ENCODE data around the gene MYO16. TPM values are rescaled to one million over a fixed set of nuclear protein-coding genes. Genes with fewer than 3 reads are reported as not detected.
"Not testable (repeated sequence)": the region's sequence is repeated elsewhere in the genome, so short reads cannot be mapped to it uniquely, and the experiment has no call there.

The MYO16 gene
- total RNA-seq, 2 experiments from 2014 or later: not detected

DNA sequence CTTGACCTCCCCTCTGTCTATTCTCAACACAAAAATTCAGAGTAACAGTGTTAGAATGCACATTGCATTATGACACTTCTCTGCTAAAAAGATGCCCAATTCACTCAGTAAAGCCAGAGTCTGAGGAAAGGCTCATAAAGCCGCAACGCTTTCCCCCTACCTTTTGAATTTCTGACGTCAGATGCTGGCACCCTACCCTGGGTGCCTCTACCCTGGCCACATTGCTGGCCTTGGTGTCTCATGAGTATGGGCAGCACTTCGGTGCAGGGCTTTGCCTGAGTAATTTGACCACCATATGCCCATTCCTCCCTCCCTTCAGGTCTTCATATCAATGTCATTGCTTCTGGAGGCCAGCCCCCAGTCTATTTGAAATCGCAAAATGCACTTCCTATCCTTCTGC lies 229.3 kb downstream of the MYO16 start:
- H3K36me3 Mint-ChIP-seq (ENCODE audit: low read depth): no peaks in the 10 kb centered on the region
- peaks cover 1% of the 10 kb centered on the region for H3K27me3 Mint-ChIP-seq
- H3K4me3 Mint-ChIP-seq: no peak overlapping the region

DNA sequence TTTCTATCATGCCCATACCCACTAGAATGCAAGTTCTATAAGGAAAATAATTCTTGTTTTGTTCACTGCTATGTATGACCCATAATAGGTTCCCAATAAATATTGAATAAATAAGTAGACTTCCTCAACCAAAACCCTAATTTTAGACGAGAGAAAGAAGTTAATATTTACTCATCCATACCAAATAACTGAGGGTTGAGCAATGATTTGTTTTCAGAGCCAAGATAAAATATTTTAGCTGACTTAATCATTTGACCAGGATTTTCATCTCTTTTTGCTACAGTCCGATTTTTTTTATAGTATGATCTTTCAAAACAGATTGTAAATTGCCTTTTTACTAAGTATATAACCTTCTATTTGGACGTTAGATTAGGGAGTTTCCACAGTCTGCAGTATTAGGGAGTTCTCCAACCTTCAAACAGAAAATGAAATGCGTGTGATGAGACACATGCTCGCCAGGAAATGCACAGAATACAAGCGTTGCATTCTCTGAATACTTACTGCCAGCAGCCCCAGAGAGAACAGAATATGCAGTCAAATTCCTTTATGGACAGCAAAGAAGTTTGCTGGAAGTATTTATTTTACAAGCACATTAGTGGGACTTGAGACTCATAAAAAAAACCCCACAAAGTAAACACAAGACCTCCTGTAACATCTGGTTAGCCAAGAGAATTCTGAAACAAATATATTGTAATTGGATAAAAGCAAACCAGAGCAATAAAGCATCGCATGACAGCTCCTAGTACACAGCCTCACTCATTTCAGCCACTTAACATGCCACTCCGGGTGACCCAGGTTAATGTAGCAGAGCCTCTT lies 230.0 kb downstream of the MYO16 start:
- no peaks in the 10 kb centered on the region for H3K36me3 Mint-ChIP-seq (ENCODE audit: low read depth)
- peaks cover 1% of the 10 kb centered on the region for H3K27me3 Mint-ChIP-seq
- peaks cover 11% of the 10 kb centered on the region for H3K4me1 Mint-ChIP-seq
- POLR2A ChIA-PET: no interaction called here
- DNase-seq: no peak
- CTCF ChIA-PET: no interaction called here
- H3K9me3 Mint-ChIP-seq: no peaks in the 10 kb centered on the region
- H3K4me3 Mint-ChIP-seq: no peak overlapping the region
- no peak overlapping the region for H3K27ac Mint-ChIP-seq

More for the DNA sequence above, 229.3 kb downstream of the MYO16 start:
- POLR2A ChIA-PET: no interaction called here
- Mint-ChIP-seq H3K9me3 (no peaks in the 10 kb centered on the region), H3K4me1 (peaks cover 11% of the 10 kb centered on the region), H3K27ac (no peak overlapping the region)
- CTCF ChIA-PET: no interaction called here
- no peak for DNase-seq

DNA sequence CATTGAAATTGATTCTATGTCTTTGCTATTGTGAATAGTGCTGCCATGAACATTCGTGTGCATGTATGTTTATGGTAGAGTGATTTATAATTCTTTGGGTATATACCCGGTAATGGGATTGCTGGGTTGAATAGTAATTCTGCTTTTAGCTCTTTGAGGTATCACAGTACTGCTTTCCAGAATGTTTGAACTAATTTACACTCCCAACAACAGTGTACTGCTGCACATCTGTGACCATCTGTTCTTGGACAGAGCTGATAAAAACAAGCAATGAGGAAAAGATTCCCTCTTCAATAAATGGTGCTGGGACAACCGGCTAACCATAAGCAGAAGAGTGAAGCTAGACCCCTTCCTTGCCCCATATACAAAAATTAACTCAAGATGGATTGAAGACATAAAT lies 231.0 kb downstream of the MYO16 start:
- no peaks in the 10 kb centered on the region for H3K36me3 Mint-ChIP-seq (ENCODE audit: low read depth)
- ChIA-PET CTCF (no interaction called here), POLR2A (no interaction called here)
- DNase-seq: no peak
- H3K4me3 Mint-ChIP-seq: no peak overlapping the region
- no peaks in the 10 kb centered on the region for H3K9me3 Mint-ChIP-seq
- H3K4me1 Mint-ChIP-seq: peaks cover 11% of the 10 kb centered on the region
- no peak overlapping the region for H3K27ac Mint-ChIP-seq
- H3K27me3 Mint-ChIP-seq: peaks cover 1% of the 10 kb centered on the region

DNA sequence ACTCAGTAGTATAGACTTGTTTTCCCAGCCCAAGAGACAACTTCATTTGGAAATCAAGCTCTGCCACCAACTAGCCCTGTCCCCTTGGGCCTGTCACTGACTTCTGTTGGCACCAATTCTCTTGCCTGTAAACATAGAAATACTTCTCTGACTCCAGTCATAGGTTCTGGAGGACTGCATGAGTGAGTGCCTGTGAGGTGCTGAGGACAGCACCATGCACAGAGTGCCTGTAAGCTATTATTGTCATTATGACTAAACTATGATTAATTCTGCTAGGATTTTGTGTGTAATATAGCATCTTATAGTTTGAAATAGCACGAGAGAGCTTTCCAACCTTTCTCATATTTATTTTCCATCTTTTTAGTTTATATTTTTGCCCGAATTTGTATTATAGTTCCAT lies 247.9 kb downstream of the MYO16 start:
- Mint-ChIP-seq H3K36me3 (ENCODE audit: low read depth) (no peaks in the 10 kb centered on the region), H3K9me3 (no peaks in the 10 kb centered on the region), H3K27ac (no peak overlapping the region), H3K4me3 (no peak overlapping the region), H3K4me1 (no peaks in the 10 kb centered on the region), H3K27me3 (no peaks in the 10 kb centered on the region)
- CTCF ChIA-PET: interaction anchor here (0.8 kb wide), 1 partner anchor 18 kb away, joined by 3 read pairs; no protein-coding TSS in a partner anchor
- POLR2A ChIA-PET: no interaction called here
- no peak for DNase-seq

DNA sequence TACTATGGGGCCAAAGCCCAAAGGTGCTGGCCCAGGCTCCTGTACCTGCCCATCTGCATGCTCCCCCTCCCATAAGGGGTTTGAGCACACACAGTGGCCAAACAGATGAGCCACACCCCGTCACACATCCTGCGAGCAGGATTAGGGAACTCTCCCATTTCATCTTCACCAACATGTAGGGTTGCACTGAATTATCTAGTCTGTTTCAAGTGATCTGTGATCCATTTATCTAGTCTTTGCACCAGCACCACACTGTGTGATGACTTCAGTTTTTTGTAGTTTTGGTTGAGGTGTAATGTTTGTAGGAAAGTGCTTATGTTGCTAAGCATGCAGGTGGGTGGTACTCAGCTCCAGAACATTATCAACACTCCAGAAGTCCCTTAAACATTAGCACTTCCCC lies 249.3 kb downstream of the MYO16 start:
- DNase-seq: no peak
- Mint-ChIP-seq H3K4me1 (no peaks in the 10 kb centered on the region), H3K36me3 (ENCODE audit: low read depth) (no peaks in the 10 kb centered on the region), H3K9me3 (no peaks in the 10 kb centered on the region), H3K27ac (no peak overlapping the region), H3K4me3 (no peak overlapping the region), H3K27me3 (no peaks in the 10 kb centered on the region)
- CTCF ChIA-PET: no interaction called here
- POLR2A ChIA-PET: no interaction called here

DNA sequence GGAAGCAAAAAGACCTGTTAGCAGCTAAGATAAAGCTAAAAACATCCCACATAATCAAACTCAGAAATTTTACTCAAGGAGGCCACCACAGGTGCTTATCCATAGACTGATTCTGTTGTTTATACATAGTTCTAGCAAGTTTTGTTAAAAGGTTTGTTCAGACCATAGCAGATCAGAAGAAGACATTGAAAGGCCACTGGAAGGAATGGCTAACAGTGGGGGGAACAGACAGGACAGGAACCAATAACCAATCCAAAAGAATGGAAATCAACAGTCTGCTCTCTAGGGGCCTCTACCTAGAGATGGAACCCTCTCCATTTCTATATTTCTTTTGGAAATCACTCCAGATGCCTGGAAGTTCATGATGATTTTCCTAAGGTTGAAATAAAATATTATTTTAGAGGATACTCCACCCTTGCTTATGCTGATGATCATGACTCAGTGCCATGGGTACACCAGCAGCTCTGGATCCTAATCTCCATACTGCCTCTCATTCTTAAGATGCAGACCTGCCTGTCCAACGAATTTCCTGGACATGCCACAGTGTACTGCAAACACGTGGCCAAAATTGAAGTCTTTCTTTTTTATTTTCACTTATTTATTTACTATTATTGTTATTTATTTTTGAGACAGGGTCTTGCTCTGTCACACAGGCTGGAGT lies 260.0 kb downstream of the MYO16 start:
- Mint-ChIP-seq H3K4me3 (no peak overlapping the region), H3K27me3 (no peaks in the 10 kb centered on the region), H3K4me1 (no peaks in the 10 kb centered on the region), H3K36me3 (ENCODE audit: low read depth) (no peaks in the 10 kb centered on the region), H3K9me3 (no peaks in the 10 kb centered on the region), H3K27ac (no peak overlapping the region)
- ChIA-PET CTCF (interaction anchor here (1.6 kb wide), 1 partner anchor 10 kb away, joined by 4 read pairs; no protein-coding TSS in a partner anchor), POLR2A (no interaction called here)
- DNase-seq: no peak

DNA sequence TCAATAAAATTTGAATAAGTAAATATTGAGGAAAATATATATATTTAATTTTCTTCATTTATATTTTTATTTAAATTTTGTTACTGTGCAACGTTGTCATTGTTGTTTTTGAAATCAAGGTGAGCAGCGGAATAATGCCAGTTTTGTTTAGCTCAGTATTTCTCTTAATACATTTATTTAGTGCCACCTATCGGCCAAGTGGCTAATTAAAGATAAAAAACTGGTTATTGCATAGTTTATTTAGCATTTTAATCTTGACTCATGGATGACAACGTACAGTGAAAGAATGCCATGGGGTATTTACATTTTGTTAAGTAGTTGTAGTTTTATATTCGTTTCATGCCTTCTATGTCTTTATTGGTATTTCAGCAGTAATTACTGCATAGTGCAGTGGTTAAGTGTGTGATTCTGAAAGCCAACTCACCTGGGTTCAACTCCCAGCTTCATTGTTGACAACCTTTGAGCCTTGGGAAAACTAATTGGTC lies 265.9 kb downstream of the MYO16 start:
- Mint-ChIP-seq H3K4me1 (peaks cover 14% of the 10 kb centered on the region), H3K27me3 (peaks cover 4% of the 10 kb centered on the region), H3K9me3 (no peaks in the 10 kb centered on the region), H3K4me3 (no peak overlapping the region), H3K36me3 (ENCODE audit: low read depth) (no peaks in the 10 kb centered on the region), H3K27ac (no peak overlapping the region)
- ChIA-PET POLR2A (interaction anchor here (1.0 to 1.2 kb wide), 2 partner anchors 21 to 29 kb away, joined by 3 read pairs; no protein-coding TSS in a partner anchor), CTCF (interaction anchor here (0.6 to 2.7 kb wide), 12 partner anchors 10 to 660 kb away, joined by 3 to 22 read pairs (median 4); no protein-coding TSS in a partner anchor)
- no peak for DNase-seq

DNA sequence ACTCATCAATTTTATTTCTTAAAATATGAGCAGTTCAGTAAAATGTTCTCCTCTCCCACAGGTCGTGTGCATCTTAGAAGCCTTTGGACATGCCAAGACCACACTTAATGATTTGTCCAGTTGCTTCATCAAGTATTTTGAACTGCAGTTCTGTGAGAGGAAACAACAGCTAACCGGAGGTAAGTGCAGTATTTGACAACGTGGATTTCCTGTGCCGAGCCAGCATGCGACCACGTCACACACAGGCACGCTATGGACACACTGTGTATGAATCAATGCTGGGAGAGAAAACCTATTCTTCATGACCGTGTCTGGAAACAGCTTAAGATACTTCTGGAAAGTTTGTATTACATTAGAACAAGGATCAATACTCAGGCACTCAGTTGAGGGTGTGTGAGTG lies 268.5 kb downstream of the MYO16 start:
- H3K9me3 Mint-ChIP-seq: no peaks in the 10 kb centered on the region
- CTCF ChIA-PET: interaction anchor here (0.9 to 2.0 kb wide), 7 partner anchors 9 to 575 kb away, joined by 3 to 9 read pairs (median 4); no protein-coding TSS in a partner anchor
- DNase-seq: peak; percentile 67
- POLR2A ChIA-PET: interaction anchor here (0.8 to 2.2 kb wide), 2 partner anchors 17 to 18 kb away, joined by 4 to 8 read pairs; no protein-coding TSS in a partner anchor
- no peaks in the 10 kb centered on the region for H3K36me3 Mint-ChIP-seq (ENCODE audit: low read depth)
- peak overlapping the region; percentile 20 for H3K4me3 Mint-ChIP-seq
- H3K4me1 Mint-ChIP-seq: peaks cover 14% of the 10 kb centered on the region
- H3K27me3 Mint-ChIP-seq: peaks cover 4% of the 10 kb centered on the region
- peak overlapping the region; percentile 41 for H3K27ac Mint-ChIP-seq

DNA sequence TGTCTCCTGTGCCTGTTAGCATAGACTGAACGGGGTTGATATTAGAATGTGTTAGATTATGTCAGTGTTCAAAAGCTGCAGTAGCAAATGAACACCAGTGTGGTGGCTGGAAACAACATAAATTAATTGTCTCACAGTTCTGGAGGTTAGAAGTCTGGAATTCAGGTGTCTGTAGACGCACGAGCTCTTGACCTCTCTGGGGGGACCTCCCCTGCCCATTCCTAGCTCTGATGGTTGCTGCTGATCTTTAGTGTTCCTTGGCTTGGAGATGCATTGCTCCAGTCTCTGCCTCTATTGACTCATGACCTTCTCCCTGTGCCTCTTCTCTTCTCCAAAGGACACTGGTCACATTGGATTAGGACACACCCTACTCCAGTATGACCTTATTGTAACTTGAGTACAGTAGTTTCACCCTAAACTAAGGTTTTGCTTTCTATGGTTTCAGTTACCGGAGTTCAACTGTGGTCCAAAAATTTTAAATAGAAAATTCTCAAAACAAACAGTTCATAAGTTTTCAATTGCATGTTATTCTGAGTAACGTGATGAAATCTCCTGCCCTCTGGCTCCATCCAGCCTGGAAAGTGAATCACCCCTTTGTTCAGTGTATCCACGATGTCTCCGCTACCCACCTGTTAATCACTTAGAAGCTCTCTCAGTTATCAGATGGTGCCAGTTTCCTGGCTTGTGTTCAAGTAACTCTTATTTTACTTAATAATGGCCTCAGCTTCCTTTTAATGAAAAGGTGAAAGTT lies 273.2 kb downstream of the MYO16 start:
- POLR2A ChIA-PET: interaction anchor here (1.2 kb wide), 1 partner anchor 13 kb away, joined by 4 read pairs; no protein-coding TSS in a partner anchor
- DNase-seq: no peak
- Mint-ChIP-seq H3K9me3 (no peaks in the 10 kb centered on the region), H3K4me3 (no peak overlapping the region), H3K27me3 (peaks cover 6% of the 10 kb centered on the region), H3K27ac (no peak overlapping the region), H3K4me1 (peaks cover 7% of the 10 kb centered on the region), H3K36me3 (ENCODE audit: low read depth) (no peaks in the 10 kb centered on the region)
- CTCF ChIA-PET: interaction anchor here (1.1 to 1.3 kb wide), 3 partner anchors 10 to 13 kb away, joined by 3 read pairs; no protein-coding TSS in a partner anchor

DNA sequence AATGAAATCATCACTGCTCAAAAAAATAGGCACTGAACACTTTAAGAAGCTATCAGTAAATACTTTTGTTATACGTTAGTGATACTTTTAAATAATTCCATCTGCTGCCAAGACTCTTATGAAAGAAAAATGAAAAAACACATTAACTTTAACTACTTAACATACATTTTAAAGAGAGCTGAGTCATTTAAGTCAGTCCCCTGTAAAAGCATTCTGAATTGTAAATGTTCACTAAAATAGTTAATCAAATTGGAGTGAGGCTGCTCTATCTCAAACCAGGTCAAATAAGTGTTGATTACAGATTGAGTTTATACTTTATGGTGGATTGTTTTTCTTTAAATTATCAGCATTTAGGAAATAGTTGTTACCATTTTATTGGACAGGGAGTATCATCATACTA lies 274.2 kb downstream of the MYO16 start:
- H3K27me3 Mint-ChIP-seq: peaks cover 6% of the 10 kb centered on the region
- no peak overlapping the region for H3K4me3 Mint-ChIP-seq
- no peaks in the 10 kb centered on the region for H3K9me3 Mint-ChIP-seq
- no peak for DNase-seq
- H3K27ac Mint-ChIP-seq: no peak overlapping the region
- ChIA-PET CTCF (interaction anchor here (1.1 to 1.3 kb wide), 2 partner anchors 12 kb away, joined by 3 read pairs; no protein-coding TSS in a partner anchor), POLR2A (no interaction called here)
- H3K4me1 Mint-ChIP-seq: no peaks in the 10 kb centered on the region
- no peaks in the 10 kb centered on the region for H3K36me3 Mint-ChIP-seq (ENCODE audit: low read depth)

DNA sequence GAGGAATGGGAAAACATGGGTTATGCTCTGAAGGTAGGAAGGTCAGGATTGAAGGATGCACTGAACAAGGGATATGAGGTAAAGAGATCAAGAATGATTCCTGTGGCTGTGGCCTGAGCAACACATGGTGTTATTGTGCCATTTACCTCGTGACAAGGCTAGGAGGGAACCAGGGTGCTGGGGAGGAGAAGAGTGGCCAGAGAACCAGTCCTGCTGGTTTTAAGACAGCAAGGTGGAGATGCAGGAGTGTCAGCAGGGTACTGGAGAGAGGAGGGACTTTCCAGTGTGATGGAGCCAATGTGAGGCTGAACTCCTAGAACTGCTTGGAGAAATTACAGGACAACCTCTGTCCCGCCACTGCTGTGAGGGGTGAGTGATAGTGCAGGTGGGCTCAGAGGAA lies 282.4 kb downstream of the MYO16 start:
- no peak overlapping the region for H3K4me3 Mint-ChIP-seq
- no peaks in the 10 kb centered on the region for H3K27me3 Mint-ChIP-seq
- POLR2A ChIA-PET: no interaction called here
- H3K27ac Mint-ChIP-seq: no peak overlapping the region
- DNase-seq: no peak
- no peaks in the 10 kb centered on the region for H3K9me3 Mint-ChIP-seq
- H3K4me1 Mint-ChIP-seq: peaks cover 17% of the 10 kb centered on the region
- H3K36me3 Mint-ChIP-seq (ENCODE audit: low read depth): no peaks in the 10 kb centered on the region
- CTCF ChIA-PET: interaction anchor here (1.3 to 1.7 kb wide), 2 partner anchors 10 to 13 kb away, joined by 3 to 7 read pairs; no protein-coding TSS in a partner anchor

DNA sequence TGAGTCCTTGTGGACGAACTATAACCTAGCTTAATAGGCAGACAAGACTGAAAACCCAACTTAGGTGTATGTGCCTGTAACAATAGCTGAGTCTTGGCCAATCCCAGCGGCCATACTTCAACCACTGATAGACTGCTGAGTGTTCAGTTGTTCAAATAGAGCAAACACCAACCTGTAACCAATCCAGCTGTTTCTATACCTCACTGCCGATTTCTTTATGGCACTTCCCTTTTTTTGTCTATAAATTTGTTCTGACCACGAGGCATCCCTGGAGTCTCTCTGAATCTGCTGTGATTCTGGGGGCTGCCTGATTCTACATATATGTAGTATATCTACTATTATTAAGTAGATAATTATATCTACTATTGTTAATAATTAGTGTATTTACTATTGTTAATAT lies 284.3 kb downstream of the MYO16 start:
- CTCF ChIA-PET: interaction anchor here (1.7 to 3.2 kb wide), 2 partner anchors 15 to 18 kb away, joined by 7 to 22 read pairs; no protein-coding TSS in a partner anchor
- H3K4me1 Mint-ChIP-seq: peaks cover 17% of the 10 kb centered on the region
- not testable (repeated sequence) for H3K9me3 Mint-ChIP-seq; H3K27me3 Mint-ChIP-seq; H3K4me3 Mint-ChIP-seq; H3K27ac Mint-ChIP-seq; H3K36me3 Mint-ChIP-seq (ENCODE audit: low read depth); DNase-seq
- POLR2A ChIA-PET: interaction anchor here (1.3 kb wide), 1 partner anchor 694 kb away, joined by 3 read pairs; no protein-coding TSS in a partner anchor
